WI38 (cell line): ENCODE measurements around the gene C1orf185.
A peak's percentile ranks its signal among the peaks of the same experiment; 100 is the strongest.

ENCODE experiments used
- H3K4me3 ChIP-seq: 2 replicates; pipeline ENCODE4 v1.5.1; 2011; ENCODE audit warnings: low read depth, mild to moderate bottlenecking, control low read depth, low read length
- TF ChIP-seq, protein P1 (sequence below): IDR thresholded peaks from 2 replicates; pipeline ENCODE4 v1.5.1; 2012; ENCODE audit warnings: low read depth, mild to moderate bottlenecking, control low read depth, low read length

C1orf185 gene

DNA sequence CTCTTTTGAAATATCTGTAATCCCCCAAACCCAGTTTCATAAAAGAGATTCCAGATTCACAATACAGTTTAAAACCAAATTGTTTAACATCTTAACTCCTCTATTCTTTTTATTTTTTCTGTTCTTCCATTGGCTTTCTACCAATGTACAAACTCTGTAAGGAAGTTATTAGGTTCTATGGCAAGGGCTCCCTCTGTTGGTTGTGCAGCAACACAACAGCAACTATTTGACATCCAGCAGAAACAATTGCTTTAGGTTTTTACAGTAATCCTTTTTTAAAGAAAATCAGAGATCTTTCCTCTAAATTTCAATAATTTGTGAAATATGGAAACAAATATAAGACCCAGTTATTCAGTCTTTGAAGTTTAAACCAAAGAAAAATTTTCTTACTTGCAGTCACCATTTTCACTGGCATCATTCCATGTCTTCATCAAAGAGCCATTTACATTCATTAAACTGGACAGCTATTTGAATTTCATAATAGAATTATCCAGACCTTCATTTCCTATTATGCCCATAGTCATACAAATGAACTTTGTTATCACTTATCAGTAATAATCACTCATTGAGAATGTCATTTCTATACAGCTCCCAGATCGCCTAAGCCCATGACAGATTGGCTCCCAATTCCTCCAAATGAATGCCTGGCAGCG lies 87.5 kb downstream of the C1orf185 start:
- H3K4me3 ChIP-seq: no peak overlapping the region
- TF ChIP-seq, protein P1, sequence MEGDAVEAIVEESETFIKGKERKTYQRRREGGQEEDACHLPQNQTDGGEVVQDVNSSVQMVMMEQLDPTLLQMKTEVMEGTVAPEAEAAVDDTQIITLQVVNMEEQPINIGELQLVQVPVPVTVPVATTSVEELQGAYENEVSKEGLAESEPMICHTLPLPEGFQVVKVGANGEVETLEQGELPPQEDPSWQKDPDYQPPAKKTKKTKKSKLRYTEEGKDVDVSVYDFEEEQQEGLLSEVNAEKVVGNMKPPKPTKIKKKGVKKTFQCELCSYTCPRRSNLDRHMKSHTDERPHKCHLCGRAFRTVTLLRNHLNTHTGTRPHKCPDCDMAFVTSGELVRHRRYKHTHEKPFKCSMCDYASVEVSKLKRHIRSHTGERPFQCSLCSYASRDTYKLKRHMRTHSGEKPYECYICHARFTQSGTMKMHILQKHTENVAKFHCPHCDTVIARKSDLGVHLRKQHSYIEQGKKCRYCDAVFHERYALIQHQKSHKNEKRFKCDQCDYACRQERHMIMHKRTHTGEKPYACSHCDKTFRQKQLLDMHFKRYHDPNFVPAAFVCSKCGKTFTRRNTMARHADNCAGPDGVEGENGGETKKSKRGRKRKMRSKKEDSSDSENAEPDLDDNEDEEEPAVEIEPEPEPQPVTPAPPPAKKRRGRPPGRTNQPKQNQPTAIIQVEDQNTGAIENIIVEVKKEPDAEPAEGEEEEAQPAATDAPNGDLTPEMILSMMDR: peak; percentile 79

- H3K4me3 ChIP-seq: no peak overlapping the region
- TF ChIP-seq, protein P1: no peak
Measured at GRCh38 chr1:51190961-51191360, 88.9 kb downstream of the C1orf185 start.

DNA sequence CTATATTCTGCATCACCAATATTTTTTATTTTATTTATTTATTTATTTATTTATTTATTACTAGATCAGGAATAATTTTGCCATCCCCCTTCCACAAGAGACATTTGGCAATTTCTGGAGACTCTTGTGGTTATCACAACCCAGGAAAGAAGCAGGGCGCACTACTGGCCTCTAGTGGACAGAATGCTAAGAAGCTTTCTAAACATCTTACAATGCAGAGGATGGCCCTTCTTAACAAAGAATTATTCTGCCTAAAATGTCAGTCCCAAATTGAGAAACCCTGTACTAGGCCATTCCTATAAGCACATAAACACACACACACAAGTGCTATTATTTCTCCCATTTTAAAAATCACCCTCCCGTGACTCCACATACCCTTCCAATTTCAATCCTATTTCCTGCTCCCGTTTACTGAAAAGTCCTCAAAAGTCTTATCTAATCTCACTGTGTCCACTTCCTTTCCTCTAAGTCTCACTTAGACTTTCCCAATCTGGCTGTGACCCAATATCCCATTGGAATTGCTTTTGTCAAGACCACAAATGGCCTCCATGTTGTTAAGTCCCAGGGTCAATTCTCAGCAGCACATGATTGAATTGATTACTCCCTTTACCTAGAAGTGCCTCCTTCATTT lies 90.3 kb downstream of the C1orf185 start:
- no peak overlapping the region for H3K4me3 ChIP-seq
- TF ChIP-seq, protein P1: peak; percentile 76

- no peak overlapping the region for H3K4me3 ChIP-seq
- TF ChIP-seq, protein P1: no peak
Measured at GRCh38 chr1:51193564-51193963, 91.5 kb downstream of the C1orf185 start.
